ENCODE results near the gene IHH. TPM values are rescaled to one million over a fixed set of nuclear protein-coding genes. Genes with fewer than 3 reads are reported as not detected.

Gene IHH
- total and polyA plus RNA-seq, 9 of the 15 experiments (the other 6 are each of a cell fraction or from before 2014, with no cell fraction given) = 0.07 TPM; not detected in 8

DNA sequence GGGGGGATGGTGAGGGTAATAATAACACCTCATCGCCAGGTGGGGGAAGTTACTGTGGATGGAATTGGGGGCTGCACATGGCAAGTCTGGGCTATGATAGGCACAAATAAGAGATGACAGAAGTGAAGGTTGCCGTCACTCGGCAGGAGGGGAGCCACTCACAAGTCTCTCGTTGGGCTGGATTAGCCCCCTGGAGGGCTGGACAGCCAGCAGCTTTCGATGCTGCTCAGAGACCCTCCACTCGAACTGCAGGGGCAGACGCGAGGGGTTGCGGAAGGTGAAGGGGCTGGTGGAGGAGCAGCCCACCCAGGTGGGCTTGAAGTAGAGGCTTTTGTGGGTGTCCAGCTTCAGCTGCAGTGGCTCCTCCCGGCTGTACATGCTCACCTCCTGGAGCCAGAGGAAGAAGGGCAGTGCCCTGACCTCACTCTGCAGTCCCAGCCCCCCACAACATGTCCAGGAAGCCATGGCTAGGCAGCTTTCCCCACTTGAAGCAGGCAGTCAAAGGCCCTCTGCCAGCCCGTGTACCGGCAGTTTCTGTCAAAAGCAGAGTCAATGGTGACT is 37.6 kb downstream of the IHH start (continued):
- TF ChIP-seq, protein P1, sequence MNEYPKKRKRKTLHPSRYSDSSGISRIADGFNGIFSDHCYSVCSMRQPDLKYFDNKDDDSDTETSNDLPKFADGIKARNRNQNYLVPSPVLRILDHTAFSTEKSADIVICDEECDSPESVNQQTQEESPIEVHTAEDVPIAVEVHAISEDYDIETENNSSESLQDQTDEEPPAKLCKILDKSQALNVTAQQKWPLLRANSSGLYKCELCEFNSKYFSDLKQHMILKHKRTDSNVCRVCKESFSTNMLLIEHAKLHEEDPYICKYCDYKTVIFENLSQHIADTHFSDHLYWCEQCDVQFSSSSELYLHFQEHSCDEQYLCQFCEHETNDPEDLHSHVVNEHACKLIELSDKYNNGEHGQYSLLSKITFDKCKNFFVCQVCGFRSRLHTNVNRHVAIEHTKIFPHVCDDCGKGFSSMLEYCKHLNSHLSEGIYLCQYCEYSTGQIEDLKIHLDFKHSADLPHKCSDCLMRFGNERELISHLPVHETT (CRISPR knock-in tag; conservative IDR thresholded peaks at IDR 0.05 in 1 of 2, IDR thresholded peaks at IDR 0.05 in 1 of 2) = no peak
- TF ChIP-seq U2AF2 (optimal IDR thresholded peaks at IDR 0.05; ENCODE audit: low read depth, low read length) = no peak

DNA sequence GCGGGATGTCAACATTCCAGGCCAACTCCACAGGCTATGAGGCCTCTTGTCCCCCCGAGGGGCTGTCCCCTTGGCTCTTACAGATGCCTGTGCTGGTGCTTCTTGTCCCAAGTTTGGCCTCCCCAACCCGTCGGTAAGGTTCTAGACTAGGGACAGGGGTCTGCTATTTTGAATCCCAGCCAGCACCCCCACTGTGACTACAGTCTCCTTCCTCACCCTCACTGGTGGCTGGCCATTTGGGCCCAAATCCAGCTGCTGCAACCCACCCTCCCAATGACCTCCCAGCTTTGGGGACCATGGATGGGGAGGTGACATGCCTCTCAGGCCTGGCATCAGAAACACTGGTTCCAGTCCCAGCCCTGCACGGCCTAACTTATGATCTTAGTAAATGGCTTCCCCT is 38.1 kb downstream of the IHH start:
- in situ Hi-C loops (cut with MboI) = loop anchor here (10.0 kb wide), 1 partner anchor 132 kb away; no protein-coding TSS in a partner anchor
- CTCF ChIA-PET (ENCODE audit: low intra/inter-chr PET ratio) = no interaction called here
- TF ChIP-seq NFRKB (IDR thresholded peaks at IDR 0.05; ENCODE audit: low read depth) = no peak
- TF ChIP-seq ZNF764 (CRISPR knock-in tag; IDR thresholded peaks at IDR 0.05; ENCODE audit: low read depth) = no peak
- no peak for TF ChIP-seq HIVEP1 (CRISPR knock-in tag; IDR thresholded peaks at IDR 0.05)
- no peak for TF ChIP-seq SMARCE1 (IDR thresholded peaks at IDR 0.05)
- no peak for TF ChIP-seq KLF16 (IDR thresholded peaks at IDR 0.05)
- TF ChIP-seq SMAD3 (CRISPR knock-in tag; conservative IDR thresholded peaks at IDR 0.05) = no peak
- TF ChIP-seq, protein P2, sequence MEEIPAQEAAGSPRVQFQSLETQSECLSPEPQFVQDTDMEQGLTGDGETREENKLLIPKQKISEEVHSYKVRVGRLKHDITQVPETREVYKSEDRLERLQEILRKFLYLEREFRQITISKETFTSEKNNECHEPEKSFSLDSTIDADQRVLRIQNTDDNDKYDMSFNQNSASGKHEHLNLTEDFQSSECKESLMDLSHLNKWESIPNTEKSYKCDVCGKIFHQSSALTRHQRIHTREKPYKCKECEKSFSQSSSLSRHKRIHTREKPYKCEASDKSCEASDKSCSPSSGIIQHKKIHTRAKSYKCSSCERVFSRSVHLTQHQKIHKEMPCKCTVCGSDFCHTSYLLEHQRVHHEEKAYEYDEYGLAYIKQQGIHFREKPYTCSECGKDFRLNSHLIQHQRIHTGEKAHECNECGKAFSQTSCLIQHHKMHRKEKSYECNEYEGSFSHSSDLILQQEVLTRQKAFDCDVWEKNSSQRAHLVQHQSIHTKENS (CRISPR knock-in tag; IDR thresholded peaks at IDR 0.05) = no peak
- no peak for TF ChIP-seq ETV1 (tag; conservative IDR thresholded peaks at IDR 0.05; ENCODE audit: low read depth)
- no peak for TF ChIP-seq ZNF77 (CRISPR knock-in tag; IDR thresholded peaks at IDR 0.05)
- no peak for TF ChIP-seq HNRNPL (IDR thresholded peaks at IDR 0.05; ENCODE audit: low read depth, low read length)
- no peak for TF ChIP-seq NR3C1 (CRISPR knock-in tag; IDR thresholded peaks at IDR 0.05)
- no peak for TF ChIP-seq CCNT2 (IDR thresholded peaks at IDR 0.05; ENCODE audit: borderline replicate concordance, extremely low read depth, insufficient read length, low read depth, low read length)
- TF ChIP-seq NUFIP1 (IDR thresholded peaks at IDR 0.05; ENCODE audit: partially characterized antibody) = no peak
- TF ChIP-seq SNRNP70 (optimal IDR thresholded peaks at IDR 0.05; ENCODE audit: low read depth, low read length) = no peak
- TF ChIP-seq, protein P3, sequence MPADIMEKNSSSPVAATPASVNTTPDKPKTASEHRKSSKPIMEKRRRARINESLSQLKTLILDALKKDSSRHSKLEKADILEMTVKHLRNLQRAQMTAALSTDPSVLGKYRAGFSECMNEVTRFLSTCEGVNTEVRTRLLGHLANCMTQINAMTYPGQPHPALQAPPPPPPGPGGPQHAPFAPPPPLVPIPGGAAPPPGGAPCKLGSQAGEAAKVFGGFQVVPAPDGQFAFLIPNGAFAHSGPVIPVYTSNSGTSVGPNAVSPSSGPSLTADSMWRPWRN (IDR thresholded peaks at IDR 0.05; ENCODE audit: low read depth) = no peak
- no peak for TF ChIP-seq THRAP3 (IDR thresholded peaks at IDR 0.05; ENCODE audit: borderline replicate concordance)
- no peak for TF ChIP-seq NFE2L1 (tag; IDR thresholded peaks at IDR 0.05; ENCODE audit: borderline replicate concordance, low read depth)

More for the DNA sequence above, 38.1 kb downstream of the IHH start:
- POLR2A ChIA-PET = no interaction called here
- FAIRE-seq (no peak), ATAC-seq (no peak), DNase-seq (ENCODE audit: extremely low read depth in 1 of 4, low spot score in 3 of 4) (no peak)
- Histone ChIP-seq H3K27me3 (ENCODE audit: control insufficient read depth in 2 of 2, insufficient read depth in 2 of 2, low read length in 2 of 2) (peaks cover 0 to 70% of the 10 kb centered on the region in 2 experiments; a peak in 4 of 5 replicates), H4K20me1 (replicated peaks; ENCODE audit: control insufficient read depth, insufficient read depth, low read length) (peaks cover 4% of the 10 kb centered on the region; the same call in 1 of the 2 replicates), H3K9me3 (replicated peaks; ENCODE audit: control insufficient read depth, insufficient read depth, low read depth, low read length) (no peaks in the 10 kb centered on the region), H3K9me1 (ENCODE audit: control insufficient read depth, insufficient read depth, low read length) (no peaks in the 10 kb centered on the region), H2AFZ (ENCODE audit: low read depth, low read length) (no peak overlapping the region), H3K36me3 (ENCODE audit: control insufficient read depth, insufficient read depth, low read length) (no peaks in the 10 kb centered on the region), H3K79me2 (ENCODE audit: control insufficient read depth, insufficient read depth, low read length) (no peaks in the 10 kb centered on the region), H3K27ac (ENCODE audit: extremely low read depth, low read depth, low read length) (no peak overlapping the region), H3K4me2 (ENCODE audit: insufficient read depth, low read length) (no peak overlapping the region), H3K9ac (ENCODE audit: insufficient read depth in 1 of 2, low read depth in 2 of 2, low read length in 2 of 2) (no peak overlapping the region), H3K4me1 (replicated peaks in 1 of 2; ENCODE audit: control insufficient read depth in 2 of 2, insufficient read depth in 2 of 2, low read length in 2 of 2) (no peaks in the 10 kb centered on the region), H3K4me3 (no peak overlapping the region)
- intact Hi-C loops (cut with micrococcal nuclease) = no loop called here
- no TSS peak for BruUV-seq (replicated peaks)
- 4% methylated on average over 4 of the region's 5 CpGs for WGBS (ENCODE audit: insufficient coverage, low coverage, missing lambda C conversion rate)
